Naive thymus-derived CD8-positive, alpha-beta T cell (primary cell): Measurements from ENCODE around the gene CPNE1. TPM values are rescaled to one million over a fixed set of nuclear protein-coding genes. Genes with fewer than 3 reads are reported as not detected.

Source experiments
- ATAC-seq, 2 donors: fragments of 150-1000 bp; cut with Tn5 transposase in 1 of 2; sonication (Bioruptor Pico), chemical (Tn5 transposase) in 1 of 2; 1 replicate in 1 of 2; 2 replicates in 1 of 2; pipeline ENCODE4 v1.10.0; 2021; ENCODE audit warnings: mild to moderate bottlenecking in 2 of 2, moderate library complexity in 2 of 2
- POLR2A ChIA-PET: fragments of 350-600 bp; sonication (Branson Sonifier 250); formaldehyde crosslinking; loops from one replicate; lab custom pipeline; 2021; ENCODE audit warnings: antibody characterized with exemption; lab: Charles Lee
- DNase-seq, 10 donors: peaks; one replicate each; pipeline versions ENCODE4 v3.0.0 to v3.0.0-alpha.2; 2020 to 2022
- H3K27ac Mint-ChIP-seq, 10 donors: one replicate each; pipeline ENCODE4 v1.8.0; 2020 to 2022; ENCODE audit warnings: mild to moderate bottlenecking in 10 of 10, mixed read lengths in 10 of 10, moderate library complexity in 4 of 10, inconsistent platforms in 1 of 10
- H3K27me3 Mint-ChIP-seq, 5 donors: one replicate each; pipeline ENCODE4 v1.8.0; 2021 to 2022; ENCODE audit warnings: mixed read lengths in 5 of 5
- H3K36me3 Mint-ChIP-seq, 3 donors: one replicate each; pipeline ENCODE4 v1.8.0; 2020 to 2022; ENCODE audit warnings: mixed read lengths in 3 of 3, mild to moderate bottlenecking in 2 of 3, inconsistent platforms in 1 of 3
- H3K4me1 Mint-ChIP-seq, 4 donors: one replicate each; pipeline ENCODE4 v1.8.0; 2021 to 2022; ENCODE audit warnings: mixed read lengths in 4 of 4
- H3K4me3 Mint-ChIP-seq, 10 donors: one replicate each; pipeline ENCODE4 v1.8.0; 2020 to 2022; ENCODE audit warnings: mild to moderate bottlenecking in 10 of 10, mixed read lengths in 10 of 10, moderate library complexity in 6 of 10, inconsistent platforms in 1 of 10
- H3K9me3 Mint-ChIP-seq, 9 donors: one replicate each; pipeline ENCODE4 v1.8.0; 2020 to 2022; ENCODE audit warnings: mixed read lengths in 9 of 9, mild to moderate bottlenecking in 3 of 9, inconsistent platforms in 1 of 9, moderate library complexity in 1 of 9
- polyA plus RNA-seq, 3 donors: library from polyadenylated mRNA; unstranded; fragments of 300-500 nt; fragmentation: Illumina TruSeq; gene quantifications; one replicate each; pipeline ENCODE4 v1.2.3, GENCODE V29; 2021
- total RNA-seq, 8 experiments: library from RNA in 2 of 8; stranded (reverse) in 2 of 8; gene quantifications; one replicate each; pipeline ENCODE4 v1.2.3 and lab custom pipeline; 2021 to 2026

Gene CPNE1
- total and polyA plus RNA-seq, 5 experiments from 2014 or later = 329 to 454 (median 392) TPM

DNA sequence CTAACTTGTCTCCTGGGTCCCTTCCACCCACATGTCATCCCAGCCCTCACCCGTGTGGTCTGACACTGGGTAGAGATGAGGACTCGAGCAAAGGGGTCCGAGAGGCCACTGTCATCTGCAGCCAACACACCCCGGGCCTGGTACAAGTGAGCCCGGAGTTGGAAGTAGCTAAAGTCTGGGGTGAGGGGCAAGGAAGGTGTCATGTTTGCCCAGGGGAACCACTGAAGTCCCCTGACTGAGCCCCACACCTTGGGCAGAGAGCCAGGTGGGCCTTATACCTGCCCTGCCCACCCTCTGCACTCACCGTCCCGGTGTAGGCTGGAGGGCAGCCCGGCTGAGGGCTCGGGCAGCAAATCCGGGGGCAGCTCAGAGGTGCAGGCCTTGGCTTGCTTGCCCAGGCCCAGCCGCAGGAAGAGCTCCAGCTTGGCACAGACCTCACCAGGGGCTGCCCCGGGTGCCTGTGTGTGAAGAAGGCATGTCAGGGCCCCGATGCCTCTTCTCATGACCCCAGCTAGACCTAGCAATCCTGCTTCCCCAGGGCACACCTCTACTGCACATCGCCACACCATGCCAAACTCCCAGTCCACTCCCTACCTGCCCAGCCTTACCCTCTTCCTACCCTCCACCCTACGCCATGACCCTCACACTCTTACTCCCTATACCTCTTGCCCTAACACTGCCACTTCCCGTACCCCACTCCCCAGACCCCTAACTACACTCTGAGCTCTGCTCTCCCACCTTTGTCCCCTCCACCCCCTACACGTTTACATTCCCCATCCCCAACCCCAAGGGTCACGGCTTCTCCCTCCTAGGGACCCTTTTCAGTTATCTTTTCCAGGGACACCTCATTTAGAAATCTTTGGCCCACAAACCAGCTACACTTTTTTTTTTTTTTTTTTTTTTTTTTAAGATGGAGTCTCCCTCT lies 80.8 kb downstream of the CPNE1 start:
- no peaks in the 10 kb centered on the region for H3K36me3 Mint-ChIP-seq
- H3K4me1 Mint-ChIP-seq = no peaks in the 10 kb centered on the region
- peaks cover 0 to 18% (median 10%) of the 10 kb centered on the region in 9 donors for H3K9me3 Mint-ChIP-seq
- POLR2A ChIA-PET = no interaction called here
- DNase-seq (no peak), ATAC-seq (no peak)
- H3K27me3 Mint-ChIP-seq = peaks cover 0 to 2% (median 0%) of the 10 kb centered on the region in 5 donors
- H3K27ac Mint-ChIP-seq = peak overlapping the region in 1 of 10 donors; percentile 45
- H3K4me3 Mint-ChIP-seq = no peak overlapping the region

DNA sequence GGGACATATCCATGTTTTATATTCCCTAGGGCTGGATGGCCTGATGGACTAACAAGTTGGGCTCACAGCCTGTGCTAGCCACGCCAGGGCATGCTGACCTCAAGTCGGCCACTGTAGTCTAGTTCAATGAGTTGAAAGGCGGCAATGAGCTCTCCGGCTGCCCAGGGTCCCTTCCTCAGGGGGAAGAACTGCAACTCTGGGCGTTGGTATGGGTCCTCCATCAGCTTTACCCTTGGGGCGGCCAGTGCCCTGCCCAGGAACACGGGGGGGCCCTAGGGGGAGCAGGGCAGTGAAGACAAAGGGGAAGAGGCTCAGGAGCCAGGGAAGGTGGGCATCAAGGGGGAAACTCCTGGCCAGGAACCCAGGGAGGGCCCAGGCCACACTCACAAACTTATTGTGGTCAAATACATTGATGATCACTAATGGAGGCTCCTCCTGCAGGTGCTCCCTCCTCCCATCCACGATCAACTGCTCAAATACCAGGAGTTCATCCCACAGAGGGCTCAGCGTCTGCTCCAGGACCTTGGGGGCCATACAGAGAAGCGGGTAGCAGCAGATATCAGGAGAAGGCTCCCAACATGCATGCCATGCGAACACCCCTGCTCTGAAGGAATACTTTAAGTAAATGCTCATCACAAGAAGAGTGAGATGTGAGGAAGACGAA lies 81.8 kb downstream of the CPNE1 start:
- H3K36me3 Mint-ChIP-seq = no peaks in the 10 kb centered on the region
- no peak for DNase-seq
- H3K4me3 Mint-ChIP-seq = no peak overlapping the region
- POLR2A ChIA-PET = no interaction called here
- no peaks in the 10 kb centered on the region for H3K4me1 Mint-ChIP-seq
- peaks cover 0 to 18% (median 10%) of the 10 kb centered on the region in 9 donors for H3K9me3 Mint-ChIP-seq
- peak overlapping the region in 2 of 10 donors; percentile 44 to 48 for H3K27ac Mint-ChIP-seq
- H3K27me3 Mint-ChIP-seq = peaks cover 0 to 2% (median 0%) of the 10 kb centered on the region in 5 donors
- ATAC-seq = no peak

DNA sequence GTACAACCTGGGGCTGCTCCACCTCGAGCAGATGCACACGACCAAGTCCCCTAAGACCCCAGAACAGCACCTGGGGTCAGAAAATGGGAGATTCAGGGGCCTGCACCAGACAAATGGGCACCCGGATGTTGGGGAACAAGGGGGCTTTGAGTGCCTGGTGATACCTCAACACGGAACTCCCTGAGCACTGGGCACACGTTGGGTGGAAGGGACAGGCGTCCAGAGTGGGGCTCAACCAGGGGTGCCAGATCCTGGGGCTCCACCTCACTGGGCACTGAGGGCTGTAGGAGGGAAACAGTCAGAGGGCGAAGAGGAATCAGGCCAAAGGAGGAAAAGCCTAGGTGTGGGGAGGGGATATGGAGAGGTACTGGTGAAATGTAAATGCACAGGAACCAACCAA lies 82.6 kb downstream of the CPNE1 start:
- Mint-ChIP-seq H3K9me3 (peaks cover 0 to 18% (median 10%) of the 10 kb centered on the region in 9 donors), H3K4me3 (no peak overlapping the region), H3K4me1 (no peaks in the 10 kb centered on the region), H3K27me3 (peaks cover 0 to 2% (median 0%) of the 10 kb centered on the region in 5 donors), H3K36me3 (no peaks in the 10 kb centered on the region), H3K27ac (peak overlapping the region in 1 of 10 donors; percentile 73)
- DNase-seq (no peak), ATAC-seq (no peak)
- POLR2A ChIA-PET = no interaction called here

DNA sequence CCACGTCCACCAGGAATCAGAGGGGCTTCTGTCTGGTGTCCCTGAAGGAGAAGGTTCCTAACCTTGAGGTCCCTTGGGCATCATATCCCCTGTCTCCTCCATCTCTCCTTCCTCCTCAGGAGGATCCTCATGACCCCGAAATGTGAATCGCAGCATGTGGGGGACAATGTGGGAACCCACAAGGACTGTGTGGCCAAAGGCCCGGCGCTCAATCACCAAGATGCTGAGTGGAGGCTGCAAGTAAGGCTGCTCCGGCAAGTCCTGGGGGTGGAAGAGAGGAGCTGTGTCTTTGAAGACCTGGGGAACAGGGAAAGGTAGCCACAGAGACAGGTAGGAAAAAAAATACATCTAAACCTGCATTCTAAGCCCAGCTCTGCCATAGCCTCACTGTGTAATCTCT lies 85.5 kb downstream of the CPNE1 start:
- POLR2A ChIA-PET = no interaction called here
- DNase-seq (no peak), ATAC-seq (no peak)
- H3K36me3 Mint-ChIP-seq = no peaks in the 10 kb centered on the region
- no peaks in the 10 kb centered on the region for H3K27me3 Mint-ChIP-seq
- H3K9me3 Mint-ChIP-seq = peaks cover 0 to 21% (median 10%) of the 10 kb centered on the region in 9 donors
- H3K4me3 Mint-ChIP-seq = no peak overlapping the region
- H3K4me1 Mint-ChIP-seq = no peaks in the 10 kb centered on the region
- no peak overlapping the region for H3K27ac Mint-ChIP-seq

DNA sequence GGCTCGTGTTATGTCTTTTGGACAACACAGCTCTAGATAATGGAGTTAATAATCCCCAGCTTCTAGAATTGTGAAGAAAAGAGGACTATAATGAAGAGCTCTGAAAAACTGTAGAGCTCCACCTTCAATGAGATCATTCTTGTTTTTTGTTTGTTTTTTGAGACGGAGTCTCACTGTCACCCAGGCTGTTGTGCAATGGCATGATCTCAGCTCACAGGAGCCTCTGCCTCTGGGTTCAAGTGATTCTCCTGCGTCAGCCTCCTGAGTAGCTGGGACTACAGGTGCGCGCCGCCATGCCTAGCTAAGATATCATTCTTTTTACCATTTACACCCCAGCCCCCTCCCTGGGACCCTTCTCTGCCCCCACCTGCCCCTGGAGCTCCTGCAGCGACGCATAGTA lies 86.2 kb downstream of the CPNE1 start:
- Mint-ChIP-seq H3K27me3 (no peaks in the 10 kb centered on the region), H3K27ac (no peak overlapping the region), H3K4me1 (no peaks in the 10 kb centered on the region), H3K36me3 (peaks cover 0 to 3% (median 0%) of the 10 kb centered on the region in 3 donors), H3K9me3 (peaks cover 0 to 23% (median 11%) of the 10 kb centered on the region in 9 donors), H3K4me3 (no peak overlapping the region)
- POLR2A ChIA-PET = no interaction called here
- ATAC-seq = no peak
- no peak for DNase-seq

DNA sequence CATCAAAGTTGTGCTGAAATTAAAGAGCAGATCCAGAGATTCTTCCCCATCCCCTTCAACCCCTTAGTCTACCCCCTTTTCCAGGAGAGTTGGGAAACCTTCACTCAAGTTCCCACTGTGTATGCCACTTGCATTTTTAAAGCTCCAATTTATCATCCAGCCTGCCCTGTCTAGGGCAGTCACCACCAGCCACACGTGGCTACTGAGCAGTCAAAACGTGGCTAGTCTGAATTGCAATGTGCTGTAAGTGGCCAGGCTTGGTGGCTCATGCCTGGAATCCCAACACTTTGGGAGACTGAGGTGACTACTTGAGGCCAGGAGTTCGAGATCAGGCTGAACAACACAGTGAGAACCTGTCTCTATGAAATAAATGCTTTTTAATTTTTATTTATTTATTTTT lies 87.9 kb downstream of the CPNE1 start:
- Mint-ChIP-seq H3K27me3 (no peaks in the 10 kb centered on the region), H3K9me3 (peaks cover 3 to 30% (median 12%) of the 10 kb centered on the region in 9 donors)

More for the DNA sequence above, 87.9 kb downstream of the CPNE1 start:
- Mint-ChIP-seq H3K4me1 (no peaks in the 10 kb centered on the region), H3K4me3 (no peak overlapping the region), H3K27ac (no peak overlapping the region), H3K36me3 (peaks cover 0 to 7% (median 5%) of the 10 kb centered on the region in 3 donors)
- POLR2A ChIA-PET = no interaction called here
- DNase-seq (no peak), ATAC-seq (no peak)

Other genes with a start within 250 kb of the CPNE1 start
- not detected for gene GDF5, start 226.7 kb downstream of the CPNE1 start, total RNA-seq
- not detected for gene GDF5, start 226.7 kb downstream of the CPNE1 start, polyA plus RNA-seq
- gene CEP250, start 209.3 kb downstream of the CPNE1 start, total RNA-seq = 10 to 100 TPM; 54.9 to 65.4 TPM
- 10 to 100 TPM in 1 of 3 donors, 1 to 10 TPM in 2; 4.5 to 17.5 (median 6.0) TPM for gene CEP250, start 209.3 kb downstream of the CPNE1 start, polyA plus RNA-seq
- not detected for gene C20orf173, start 135.2 kb downstream of the CPNE1 start, total RNA-seq
- gene C20orf173, start 135.2 kb downstream of the CPNE1 start, polyA plus RNA-seq = not detected
- 100 to 1,000 TPM; 146 to 149 TPM for gene ERGIC3, start 122.8 kb downstream of the CPNE1 start, total RNA-seq
- 100 to 1,000 TPM; 129 to 150 (median 149) TPM for gene ERGIC3, start 122.8 kb downstream of the CPNE1 start, polyA plus RNA-seq
- gene SPAG4, start 49.1 kb downstream of the CPNE1 start, total RNA-seq = under 1 TPM; 0.47 to 0.74 TPM
- gene SPAG4, start 49.1 kb downstream of the CPNE1 start, polyA plus RNA-seq = 1 to 10 TPM in 1 of 3 donors, under 1 TPM in 2; 0.19 to 1.2 (median 0.30) TPM
- gene RBM12, start within 50 bp of the CPNE1 start, total RNA-seq = 100 to 1,000 TPM; 112 to 132 TPM
- 10 to 100 TPM; 35.2 to 43.7 (median 39.9) TPM for gene RBM12, start within 50 bp of the CPNE1 start, polyA plus RNA-seq
- 10 to 100 TPM; 24.8 to 25.5 TPM for gene NFS1, start 34.5 kb upstream of the CPNE1 start, total RNA-seq
- 10 to 100 TPM in 2 of 3 donors, 1 to 10 TPM in 1; 8.6 to 16.6 (median 14.1) TPM for gene NFS1, start 34.5 kb upstream of the CPNE1 start, polyA plus RNA-seq
- 10 to 100 TPM; 39.7 to 40.3 TPM for gene ROMO1, start 34.5 kb upstream of the CPNE1 start, total RNA-seq
- 100 to 1,000 TPM; 305 to 421 (median 381) TPM for gene ROMO1, start 34.5 kb upstream of the CPNE1 start, polyA plus RNA-seq
- 100 to 1,000 TPM; 687 to 713 TPM for gene RBM39, start 77.4 kb upstream of the CPNE1 start, total RNA-seq
- gene RBM39, start 77.4 kb upstream of the CPNE1 start, polyA plus RNA-seq = 100 to 1,000 TPM; 110 to 134 (median 112) TPM
- 10 to 100 TPM; 79.0 to 82.8 TPM for gene PHF20, start 107.1 kb upstream of the CPNE1 start, total RNA-seq
- 100 to 1,000 TPM; 114 to 135 (median 125) TPM for gene PHF20, start 107.1 kb upstream of the CPNE1 start, polyA plus RNA-seq